ENCODE measurements around the gene PRKCE.

Gene PRKCE

GRCh38 chr2:46075848-46076247 is 424.4 kb downstream of the PRKCE start:
- no peak for DNase-seq (ENCODE audit: low read depth)
- TF ChIP-seq CTCF (IDR thresholded peaks at IDR 0.05; ENCODE audit: insufficient read depth, low read depth, low read length, missing control alignments) = no peak
- no peak overlapping the region for H3K4me3 ChIP-seq (ENCODE audit: low read length)

GRCh38 chr2:46076251-46076650 is 424.8 kb downstream of the PRKCE start:
- TF ChIP-seq CTCF (IDR thresholded peaks at IDR 0.05; ENCODE audit: insufficient read depth, low read depth, low read length, missing control alignments) = no peak
- no peak for DNase-seq (ENCODE audit: low read depth)
- no peak overlapping the region for H3K4me3 ChIP-seq (ENCODE audit: low read length)

- no peak for DNase-seq (ENCODE audit: low read depth)
- H3K4me3 ChIP-seq (ENCODE audit: low read length) = no peak overlapping the region
- TF ChIP-seq CTCF (IDR thresholded peaks at IDR 0.05; ENCODE audit: insufficient read depth, low read depth, low read length, missing control alignments) = no peak
Measured at GRCh38 chr2:46076875-46077274, 425.4 kb downstream of the PRKCE start.

GRCh38 chr2:46077522-46078107 is 426.1 kb downstream of the PRKCE start:
- DNase-seq (ENCODE audit: low read depth) = no peak
- no peak for TF ChIP-seq CTCF (IDR thresholded peaks at IDR 0.05; ENCODE audit: insufficient read depth, low read depth, low read length, missing control alignments)
- no peak overlapping the region for H3K4me3 ChIP-seq (ENCODE audit: low read length)

- no peak for TF ChIP-seq CTCF (IDR thresholded peaks at IDR 0.05; ENCODE audit: insufficient read depth, low read depth, low read length, missing control alignments)
- DNase-seq (ENCODE audit: low read depth) = no peak
- no peak overlapping the region for H3K4me3 ChIP-seq (ENCODE audit: low read length)
Measured at GRCh38 chr2:46079985-46080560, 428.6 kb downstream of the PRKCE start.

- no peak for TF ChIP-seq CTCF (IDR thresholded peaks at IDR 0.05; ENCODE audit: insufficient read depth, low read depth, low read length, missing control alignments)
- no peak overlapping the region for H3K4me3 ChIP-seq (ENCODE audit: low read length)
- DNase-seq (ENCODE audit: low read depth) = peak; percentile 25
Measured at GRCh38 chr2:46082531-46083485, 431.3 kb downstream of the PRKCE start.
